HFFc6 (cell line): ENCODE results near the gene DPP4. TPM values are rescaled to one million over a fixed set of nuclear protein-coding genes. Genes with fewer than 3 reads are reported as not detected.

Source experiments
- DNase-seq: peaks from one replicate; pipeline ENCODE4 v3.0.0-alpha.2; 2018
- H3K27ac Mint-ChIP-seq: 2 replicates; pipeline ENCODE4 v1.8.0; 2020; ENCODE audit warnings: mild to moderate bottlenecking, mixed read lengths
- H3K27me3 Mint-ChIP-seq: 2 replicates; pipeline ENCODE4 v1.8.0; 2021; ENCODE audit warnings: mild to moderate bottlenecking, moderate library complexity, mixed read lengths; ENCODE audit not compliant: insufficient read depth
- H3K36me3 Mint-ChIP-seq: 2 replicates; pipeline ENCODE4 v1.8.0; 2021; ENCODE audit warnings: low read depth, mixed read lengths
- H3K4me1 Mint-ChIP-seq: 2 replicates; pipeline ENCODE4 v1.8.0; 2020; ENCODE audit warnings: low read depth, mixed read lengths
- H3K4me3 Mint-ChIP-seq: 2 replicates; pipeline ENCODE4 v1.8.0; 2020; ENCODE audit warnings: mild to moderate bottlenecking, moderate library complexity, mixed read lengths
- H3K9me3 Mint-ChIP-seq: 2 replicates; pipeline ENCODE4 v1.8.0; 2020; ENCODE audit warnings: mild to moderate bottlenecking, mixed read lengths
- total RNA-seq, 6 experiments: library from RNA; stranded (reverse); fragmentation: NEBNext Ultra II Directional; extraction: Animal tissue kit (Norgen Biotek cat#: 25700); gene quantifications; 2 replicates in 1 of 6; 3 replicates in 5 of 6; pipeline ENCODE4 v1.2.3, GENCODE V29; 2021
- TF ChIP-seq, protein P1 (sequence below): fragments of 200-600 bp; sonication (generic); IDR thresholded peaks from 2 replicates; pipeline ENCODE4 v1.5.0; 2021; ENCODE audit warnings: antibody characterized with exemption, mild to moderate bottlenecking

Gene DPP4
- total RNA-seq, 6 experiments from 2014 or later: 30.7 to 44.1 (median 36.4) TPM

DNA sequence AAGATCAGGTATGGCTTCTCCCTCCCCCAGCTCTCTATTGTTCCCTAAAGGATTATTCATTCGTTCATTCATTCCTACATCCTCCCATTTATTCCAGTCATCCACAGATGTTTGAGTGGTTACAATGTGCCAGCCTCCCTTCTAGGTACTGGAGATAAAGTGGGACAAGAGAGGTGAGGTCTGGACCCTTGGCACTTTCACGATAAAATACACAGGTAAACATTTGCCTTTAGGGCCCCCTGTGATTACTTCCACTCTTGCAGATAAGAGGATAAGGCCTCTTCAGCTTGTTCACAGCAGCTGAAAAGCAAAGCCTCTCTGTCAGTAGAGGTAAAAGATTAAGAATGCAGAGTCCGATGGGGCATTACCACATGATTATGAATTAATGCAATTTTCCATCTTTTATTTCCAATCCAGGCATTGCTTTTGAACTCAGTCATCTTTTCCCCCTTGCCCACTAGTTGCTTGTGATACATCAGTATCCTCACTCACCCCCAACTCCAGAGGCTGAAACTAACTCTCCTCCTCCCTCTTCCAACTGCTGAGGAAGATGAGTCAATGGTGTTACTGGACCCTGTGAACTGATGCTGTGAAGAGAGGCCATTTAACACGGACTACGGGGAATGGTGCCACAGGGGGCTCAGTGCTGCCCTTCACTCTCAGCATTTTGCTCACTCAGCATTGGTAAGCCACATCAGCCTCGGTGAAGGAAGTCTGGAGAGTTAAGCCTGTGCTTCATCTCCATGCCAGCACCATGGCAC, 1.1 kb upstream of the DPP4 start:
- Mint-ChIP-seq H3K9me3 (peaks cover 23% of the 10 kb centered on the region), H3K27me3 (peaks cover 2% of the 10 kb centered on the region), H3K36me3 (peaks cover 33% of the 10 kb centered on the region), H3K4me1 (peaks cover 58% of the 10 kb centered on the region), H3K4me3 (peak overlapping the region; percentile 59), H3K27ac (peak overlapping the region; percentile 67)
- TF ChIP-seq, protein P1, sequence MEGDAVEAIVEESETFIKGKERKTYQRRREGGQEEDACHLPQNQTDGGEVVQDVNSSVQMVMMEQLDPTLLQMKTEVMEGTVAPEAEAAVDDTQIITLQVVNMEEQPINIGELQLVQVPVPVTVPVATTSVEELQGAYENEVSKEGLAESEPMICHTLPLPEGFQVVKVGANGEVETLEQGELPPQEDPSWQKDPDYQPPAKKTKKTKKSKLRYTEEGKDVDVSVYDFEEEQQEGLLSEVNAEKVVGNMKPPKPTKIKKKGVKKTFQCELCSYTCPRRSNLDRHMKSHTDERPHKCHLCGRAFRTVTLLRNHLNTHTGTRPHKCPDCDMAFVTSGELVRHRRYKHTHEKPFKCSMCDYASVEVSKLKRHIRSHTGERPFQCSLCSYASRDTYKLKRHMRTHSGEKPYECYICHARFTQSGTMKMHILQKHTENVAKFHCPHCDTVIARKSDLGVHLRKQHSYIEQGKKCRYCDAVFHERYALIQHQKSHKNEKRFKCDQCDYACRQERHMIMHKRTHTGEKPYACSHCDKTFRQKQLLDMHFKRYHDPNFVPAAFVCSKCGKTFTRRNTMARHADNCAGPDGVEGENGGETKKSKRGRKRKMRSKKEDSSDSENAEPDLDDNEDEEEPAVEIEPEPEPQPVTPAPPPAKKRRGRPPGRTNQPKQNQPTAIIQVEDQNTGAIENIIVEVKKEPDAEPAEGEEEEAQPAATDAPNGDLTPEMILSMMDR: no peak
- DNase-seq: peak; percentile 63

DNA sequence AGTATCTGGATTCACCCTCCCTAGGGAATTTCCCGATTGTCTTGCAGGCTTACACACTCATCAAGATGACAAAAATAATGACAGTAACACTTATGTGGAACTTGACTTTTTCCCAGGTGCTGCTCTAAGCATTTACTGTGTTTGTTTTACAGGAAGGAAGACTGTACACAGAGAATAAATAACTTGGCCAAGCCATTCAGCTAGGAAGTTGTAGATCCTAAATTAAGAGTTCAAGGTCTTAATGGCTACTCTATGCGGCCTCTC, 549 bp upstream of the DPP4 start:
- peak overlapping the region; percentile 90 for H3K4me3 Mint-ChIP-seq
- TF ChIP-seq, protein P1: no peak
- peak overlapping the region; percentile 50 for H3K27ac Mint-ChIP-seq
- no peak for DNase-seq
- H3K27me3 Mint-ChIP-seq: peaks cover 2% of the 10 kb centered on the region
- peaks cover 63% of the 10 kb centered on the region for H3K4me1 Mint-ChIP-seq
- H3K9me3 Mint-ChIP-seq: peaks cover 17% of the 10 kb centered on the region
- peaks cover 28% of the 10 kb centered on the region for H3K36me3 Mint-ChIP-seq

DNA sequence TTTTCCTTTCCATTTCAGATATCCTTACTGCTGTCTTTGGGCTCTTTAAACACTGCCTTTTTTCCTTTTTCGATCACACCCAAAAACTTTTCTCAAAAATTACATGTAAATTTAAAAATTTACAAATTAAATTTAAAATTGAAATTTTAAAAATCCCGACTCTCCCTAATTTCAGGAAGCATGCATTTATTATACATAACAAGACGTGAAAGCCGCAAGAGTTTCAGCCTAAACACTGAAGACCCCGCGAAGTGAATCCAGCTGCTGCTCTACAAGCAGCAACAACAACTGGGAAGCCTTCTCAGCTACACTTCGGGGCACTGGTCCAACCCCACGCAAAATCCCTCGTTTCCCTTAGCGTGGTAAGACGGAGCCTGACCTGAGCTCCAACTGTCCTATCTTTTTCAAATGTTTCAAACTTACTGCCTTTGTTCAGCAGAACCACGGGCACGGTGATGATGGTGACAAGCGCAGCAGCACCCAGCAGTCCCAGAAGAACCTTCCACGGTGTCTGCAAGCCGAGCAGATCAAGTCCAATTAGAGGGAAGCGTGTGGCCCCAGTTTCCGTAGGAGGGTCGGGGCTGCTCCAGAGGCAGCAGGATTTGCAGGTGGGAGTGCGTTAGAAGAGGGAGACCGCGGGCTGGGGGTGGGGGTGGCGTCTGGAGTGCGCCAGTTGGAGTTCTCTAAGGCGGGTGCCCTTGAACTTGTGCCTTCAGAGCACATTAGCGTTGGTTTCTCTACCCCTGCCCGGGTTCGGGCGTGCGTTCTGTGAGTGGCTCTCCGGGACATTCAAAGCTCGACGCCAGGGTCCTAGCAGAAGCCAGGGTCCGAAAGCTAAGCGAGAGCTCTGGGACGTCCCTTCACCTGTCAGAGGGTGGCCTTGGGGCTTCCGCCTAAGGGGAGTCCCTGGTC, 783 bp downstream of the DPP4 start:
- Mint-ChIP-seq H3K4me1 (peaks cover 74% of the 10 kb centered on the region), H3K27ac (peak overlapping the region; percentile 64), H3K9me3 (peaks cover 4% of the 10 kb centered on the region), H3K4me3 (peak overlapping the region; percentile 90), H3K36me3 (peaks cover 26% of the 10 kb centered on the region), H3K27me3 (peaks cover 2% of the 10 kb centered on the region)
- TF ChIP-seq, protein P1: no peak
- no peak for DNase-seq

GRCh38 chr2:162072181-162072702, 1.8 kb downstream of the DPP4 start:
- no peaks in the 10 kb centered on the region for H3K9me3 Mint-ChIP-seq

DNA sequence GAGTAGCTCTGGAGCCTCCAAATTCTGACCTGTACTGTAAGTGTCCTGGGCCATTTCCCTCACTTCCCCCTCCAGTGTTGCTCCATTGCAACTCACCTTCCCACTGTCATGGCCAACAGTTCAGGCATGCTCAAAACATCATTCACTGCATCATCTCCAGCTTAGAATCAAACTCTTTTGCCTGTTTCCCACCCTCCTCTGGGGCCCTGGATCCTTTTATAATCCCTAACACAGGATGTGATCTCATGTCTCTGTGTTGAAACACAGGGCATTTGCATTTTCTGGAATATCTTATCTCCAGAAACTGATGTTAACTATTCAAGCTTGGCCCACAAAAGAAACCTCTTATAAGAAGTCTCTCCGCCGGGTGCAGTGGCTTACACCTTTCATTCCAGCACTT, 3.0 kb downstream of the DPP4 start:
- TF ChIP-seq, protein P1: no peak
- Mint-ChIP-seq H3K36me3 (peaks cover 13% of the 10 kb centered on the region), H3K4me1 (peaks cover 76% of the 10 kb centered on the region), H3K27ac (peak overlapping the region; percentile 24; the same call in 1 of the 2 replicates), H3K9me3 (no peaks in the 10 kb centered on the region), H3K27me3 (peaks cover 2% of the 10 kb centered on the region; the same call in 1 of the 2 replicates), H3K4me3 (peak overlapping the region; percentile 50)
- no peak for DNase-seq

More at GRCh38 chr2:162072181-162072702, 1.8 kb downstream of the DPP4 start:
- Mint-ChIP-seq H3K27me3 (peaks cover 2% of the 10 kb centered on the region; the same call in 1 of the 2 replicates), H3K4me1 (peaks cover 80% of the 10 kb centered on the region), H3K27ac (peak overlapping the region; percentile 64), H3K36me3 (peaks cover 17% of the 10 kb centered on the region), H3K4me3 (peak overlapping the region; percentile 90)
- TF ChIP-seq, protein P1: no peak
- DNase-seq: peak; percentile 90
